IMR-90 (cell line): ENCODE data around the gene CYP4F3. TPM values are rescaled to one million over a fixed set of nuclear protein-coding genes. Genes with fewer than 3 reads are reported as not detected.

Experiments
- ATAC-seq: fragments of 200-7000 bp; cut with Tn5 transposase; 2 replicates; pipeline ENCODE4 v1.9.1; 2020; ENCODE audit warnings: low read depth, mild to moderate bottlenecking, moderate library complexity
- BruUV-seq: library from RNA; stranded (reverse); fragments of 400-500 nt; replicated peaks from 2 replicates; lab custom pipeline; 2021; lab: Mats Ljungman, UMichigan
- CTCF ChIA-PET: fragments of 300-600 bp; formaldehyde crosslinking; extraction: SDS; loops from one replicate; lab custom pipeline; 2021; ENCODE audit warnings: antibody characterized with exemption; lab: Yijun Ruan, JAX
- POLR2A ChIA-PET: fragments of 300-600 bp; sonication (Branson Sonifier 250); formaldehyde crosslinking; loops from one replicate; lab custom pipeline; 2022; ENCODE audit warnings: antibody characterized with exemption; ENCODE audit not compliant: unreplicated experiment; lab: Charles Lee
- DNase-seq: peaks from one replicate; pipeline ENCODE4 v3.0.0; 2013
- H2AFZ ChIP-seq: replicated peaks from 2 replicates; pipeline ENCODE3; 2013; ENCODE audit warnings: low read length, mild to moderate bottlenecking; ENCODE audit not compliant: poor library complexity
- H2AK5ac ChIP-seq: 2 replicates; pipeline ENCODE4 v1.6.1; 2013; ENCODE audit warnings: low read depth, low read length, inconsistent platforms
- H2AK9ac ChIP-seq: replicated peaks from 2 replicates; pipeline ENCODE3; 2013; ENCODE audit warnings: mild to moderate bottlenecking, low read depth, low read length, moderate library complexity; ENCODE audit not compliant: poor library complexity
- H2BK120ac ChIP-seq: 2 replicates; pipeline ENCODE4 v1.6.1; 2013; ENCODE audit warnings: low read depth, low read length, inconsistent platforms
- H2BK15ac ChIP-seq: 3 replicates; pipeline ENCODE4 v1.6.1; 2013; ENCODE audit warnings: low read depth, low read length, inconsistent platforms
- H2BK20ac ChIP-seq: 2 replicates; pipeline ENCODE4 v1.6.1; 2013; ENCODE audit warnings: low read depth, mild to moderate bottlenecking, inconsistent platforms, low read length, moderate library complexity
- H2BK5ac ChIP-seq: 2 replicates; pipeline ENCODE4 v1.6.1; 2013; ENCODE audit warnings: mild to moderate bottlenecking, low read depth, low read length, inconsistent platforms; ENCODE audit not compliant: poor library complexity, severe bottlenecking
- H3K14ac ChIP-seq: replicated peaks from 2 replicates; pipeline ENCODE4 v1.6.1; 2013; ENCODE audit warnings: low read depth, low read length, inconsistent platforms
- H3K18ac ChIP-seq: 2 replicates; pipeline ENCODE4 v1.6.1; 2013; ENCODE audit warnings: low read depth, low read length, control low read depth
- H3K23ac ChIP-seq: 2 replicates; pipeline ENCODE4 v1.6.1; 2013; ENCODE audit warnings: low read depth, low read length, inconsistent platforms
- H3K27ac ChIP-seq: 2 replicates; pipeline ENCODE4 v1.5.1; 2013; ENCODE audit warnings: mild to moderate bottlenecking, control low read depth, low read length; ENCODE audit not compliant: insufficient read depth
- H3K27me3 ChIP-seq: 2 replicates; pipeline ENCODE4 v1.6.1; 2013; ENCODE audit warnings: low read length; ENCODE audit not compliant: control insufficient read depth, insufficient read depth
- H3K36me3 ChIP-seq: 2 replicates; pipeline ENCODE4 v1.6.1; 2013; ENCODE audit warnings: low read length, mixed read lengths; ENCODE audit not compliant: control insufficient read depth, insufficient read depth
- H3K4ac ChIP-seq: 2 replicates; pipeline ENCODE4 v1.6.1; 2013; ENCODE audit warnings: low read depth, low read length, inconsistent platforms
- H3K4me1 ChIP-seq: 2 replicates; pipeline ENCODE4 v1.6.1; 2013; ENCODE audit warnings: low read length, mixed read lengths; ENCODE audit not compliant: control insufficient read depth, insufficient read depth
- H3K4me2 ChIP-seq: 2 replicates; pipeline ENCODE4 v1.6.1; 2013; ENCODE audit warnings: low read depth, mild to moderate bottlenecking, control low read depth, low read length, moderate library complexity
- H3K4me3 ChIP-seq: 2 replicates; pipeline ENCODE4 v1.5.1; 2013; ENCODE audit warnings: low read depth, mild to moderate bottlenecking, control low read depth, low read length, moderate library complexity; ENCODE audit not compliant: insufficient read depth
- H3K56ac ChIP-seq: 2 replicates; pipeline ENCODE4 v1.6.1; 2013; ENCODE audit warnings: low read length, inconsistent platforms; ENCODE audit not compliant: insufficient read depth; ENCODE audit errors: extremely low read depth
- H3K79me1 ChIP-seq, 2 experiments: 2 replicates each; pipeline ENCODE4 v1.6.1; 2013; ENCODE audit warnings: low read length in 2 of 2, inconsistent platforms in 1 of 2, low read depth in 1 of 2
- H3K9ac ChIP-seq: 2 replicates; pipeline ENCODE4 v1.6.1; 2013; ENCODE audit warnings: low read depth, low read length, control low read depth
- H3K9me1 ChIP-seq: 2 replicates; pipeline ENCODE4 v1.6.1; 2013; ENCODE audit warnings: low read length, inconsistent platforms; ENCODE audit not compliant: insufficient read depth
- H3K9me3 ChIP-seq: 2 replicates; pipeline ENCODE4 v1.6.1; 2013; ENCODE audit warnings: low read length; ENCODE audit not compliant: control insufficient read depth, insufficient read depth
- H4K20me1 ChIP-seq: 2 replicates; pipeline ENCODE4 v1.6.1; 2013; ENCODE audit warnings: low read length, inconsistent platforms; ENCODE audit not compliant: insufficient read depth
- H4K5ac ChIP-seq: 2 replicates; pipeline ENCODE4 v1.6.1; 2013; ENCODE audit warnings: mild to moderate bottlenecking, low read depth, low read length, control low read depth
- H4K8ac ChIP-seq, 2 experiments: 2 replicates each; pipeline ENCODE4 v1.6.1; 2013; ENCODE audit warnings: low read depth in 2 of 2, low read length in 2 of 2, control low read depth in 1 of 2, inconsistent platforms in 1 of 2
- H4K91ac ChIP-seq: 2 replicates; pipeline ENCODE4 v1.6.1; 2013; ENCODE audit warnings: low read depth, low read length, inconsistent platforms; ENCODE audit not compliant: insufficient read depth
- CTCF ChIP-seq: conservative IDR thresholded peaks from 2 replicates; pipeline ENCODE4 v1.5.1; 2012; ENCODE audit warnings: mild to moderate bottlenecking, low read depth, low read length, improper control_type of control experiment
- WGBS, 2 experiments: methylation state at CpG; one replicate each; pipeline versions ENCODE4 v1.1.5 to v1.1.7; 2013; ENCODE audit warnings: missing lambda C conversion rate in 2 of 2; ENCODE audit not compliant: insufficient read length in 1 of 2; ENCODE audit errors: extremely low coverage in 2 of 2; 5-methylcytosine and 5-hydroxymethylcytosine counted together
- dilution Hi-C: fragments of 300-500 bp; cut with HindIII; formaldehyde crosslinking; loops from one replicate; pipeline ENCODE4 v1.14.3; 2018; ENCODE audit warnings: low sequenced_read_pairs; ENCODE audit not compliant: unreplicated experiment
- in situ Hi-C: fragments of 300-500 bp; cut with MboI; formaldehyde crosslinking; loops from 3 replicates; pipeline ENCODE4 v1.14.3; 2019; ENCODE audit warnings: low sequenced_read_pairs, inconsistent platforms, mixed read lengths
- intact Hi-C: fragments of 100-400 bp; cut with micrococcal nuclease; formaldehyde crosslinking; loops from 2 replicates; pipeline ENCODE4 v1.10.0; 2022
- polyA plus RNA-seq, 3 experiments: library from polyadenylated mRNA; depleted of rRNA; stranded (reverse); fragments of >200 nt; gene quantifications; 2 replicates each; pipeline ENCODE4 v1.2.3, GENCODE V29; 2012; ENCODE audit warnings: low replicate concordance in 1 of 3
- total RNA-seq: library from RNA; depleted of rRNA; stranded (reverse); fragments of >200 nt; gene quantifications from 2 replicates; pipeline ENCODE4 v1.2.3, GENCODE V29; 2012

Gene CYP4F3
- total and polyA plus RNA-seq, 2 of the 4 experiments (the other 2 are of a cell fraction), result not detected

GRCh38 chr19:15673176-15673654, 32.5 kb downstream of the CYP4F3 start:
- Histone ChIP-seq H3K79me1 (no peaks in the 10 kb centered on the region), H3K56ac (no peak overlapping the region), H2BK120ac (no peak overlapping the region), H4K20me1 (no peaks in the 10 kb centered on the region), H3K9me1 (no peaks in the 10 kb centered on the region), H3K9me3 (peaks cover 10% of the 10 kb centered on the region; the same call in 1 of the 2 replicates), H2AK9ac (no peak overlapping the region), H3K36me3 (no peaks in the 10 kb centered on the region), H2BK20ac (no peak overlapping the region), H3K27ac (no peak overlapping the region), H3K14ac (no peak overlapping the region), H3K4me1 (no peaks in the 10 kb centered on the region), H2BK15ac (no peak overlapping the region), H3K18ac (no peak overlapping the region), H4K91ac (no peak overlapping the region), H3K4me3 (no peak overlapping the region), H2BK5ac (no peak overlapping the region), H3K23ac (no peak overlapping the region), H2AFZ (no peak overlapping the region), H4K8ac (no peak overlapping the region), H3K9ac (no peak overlapping the region), H3K4ac (no peak overlapping the region), H2AK5ac (no peak overlapping the region), H3K4me2 (no peak overlapping the region), H4K5ac (no peak overlapping the region), H3K27me3 (no peaks in the 10 kb centered on the region)
- TF ChIP-seq CTCF, result no peak
- POLR2A ChIA-PET, result no interaction called here
- no TSS peak for BruUV-seq
- WGBS, 2 experiments, result no CpG with 5 or more reads among the region's 9 CpGs
- in situ Hi-C loops, result loop anchor here (10.0 kb wide), 1 partner anchor 102 kb away; no protein-coding TSS in a partner anchor
- DNase-seq (no peak), ATAC-seq (no peak)
- CTCF ChIA-PET, result no interaction called here
- intact Hi-C loops, result no loop called here
- dilution Hi-C loops, result no loop called here
